Measurements from ENCODE around the gene CCDC27.

The CCDC27 gene

DNA sequence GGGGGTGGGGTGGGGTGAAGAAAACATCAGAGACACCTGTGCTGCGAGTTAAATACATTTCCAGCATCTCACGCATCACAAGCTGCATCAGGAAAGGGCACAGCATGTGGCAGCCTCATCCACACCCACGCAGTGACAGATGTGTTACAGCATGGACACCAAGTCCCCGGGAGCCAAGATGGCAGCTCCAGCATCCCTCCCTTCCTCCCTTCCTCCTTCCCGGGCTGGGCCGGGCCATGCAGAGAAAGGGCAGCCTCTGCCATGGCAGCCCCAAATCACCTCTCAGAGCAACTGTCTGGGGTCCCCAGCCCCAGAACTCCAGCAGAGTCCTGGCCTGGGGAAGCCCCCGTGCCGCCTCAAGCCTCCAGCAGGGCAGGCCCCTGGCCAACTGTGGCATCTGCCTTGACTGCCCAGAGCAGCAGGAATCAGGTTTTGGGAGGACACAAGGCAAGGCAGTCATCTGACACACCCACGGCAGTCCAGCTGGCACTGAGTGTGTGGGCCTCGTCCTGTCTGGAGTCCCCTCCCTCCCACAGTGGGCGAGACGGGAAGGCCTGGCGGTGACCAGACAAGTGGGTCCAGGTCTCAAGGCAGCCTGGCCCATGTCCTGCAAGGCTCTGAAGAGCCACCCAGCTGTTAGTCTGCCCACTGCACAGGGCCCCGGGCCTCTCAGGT is 26.5 kb downstream of the CCDC27 start:
- Mint-ChIP-seq H3K27ac (no peak overlapping the region), H3K9me3 (no peaks in the 10 kb centered on the region), H3K4me3 (no peak overlapping the region), H3K36me3 (ENCODE audit: low read depth) (peaks cover 49% of the 10 kb centered on the region), H3K27me3 (no peaks in the 10 kb centered on the region), H3K4me1 (ENCODE audit: low read depth) (peaks cover 6% of the 10 kb centered on the region)
- no peak for DNase-seq

DNA sequence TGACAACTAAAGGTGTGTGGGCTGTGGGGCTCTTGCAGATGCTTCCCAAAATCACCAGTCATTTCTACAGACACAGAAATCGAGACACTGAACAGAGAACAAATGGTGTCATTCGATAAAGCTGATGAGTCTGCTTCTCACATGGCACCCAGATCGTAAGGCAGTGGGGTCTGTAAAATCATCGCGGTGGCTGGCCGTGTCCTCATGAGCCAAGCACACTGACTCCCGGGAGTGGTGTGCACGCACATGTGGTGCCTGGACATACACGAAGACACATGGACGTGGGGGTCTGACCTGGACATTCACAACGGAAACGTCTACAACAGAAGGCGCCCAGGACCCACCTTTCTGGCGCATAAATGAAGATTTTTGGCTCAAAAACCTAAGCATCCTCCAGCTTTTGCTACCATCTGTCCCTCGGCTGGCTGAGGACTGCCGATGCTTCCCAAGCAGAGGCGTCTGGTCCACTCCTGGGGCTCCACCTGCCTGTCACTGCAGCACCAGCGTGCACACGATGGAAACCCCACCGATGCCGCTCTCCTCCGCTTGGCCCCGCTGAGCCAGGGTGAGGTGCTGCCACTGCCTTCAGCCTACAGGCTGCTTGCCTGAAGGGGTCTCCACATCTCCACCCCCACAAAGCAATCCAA is 27.1 kb downstream of the CCDC27 start:
- no peaks in the 10 kb centered on the region for H3K9me3 Mint-ChIP-seq
- no peak for DNase-seq
- peaks cover 6% of the 10 kb centered on the region for H3K4me1 Mint-ChIP-seq (ENCODE audit: low read depth)
- H3K27ac Mint-ChIP-seq: no peak overlapping the region
- no peaks in the 10 kb centered on the region for H3K27me3 Mint-ChIP-seq
- H3K36me3 Mint-ChIP-seq (ENCODE audit: low read depth): peaks cover 56% of the 10 kb centered on the region
- H3K4me3 Mint-ChIP-seq: no peak overlapping the region

- H3K27me3 Mint-ChIP-seq: no peaks in the 10 kb centered on the region
- no peak for DNase-seq
- no peaks in the 10 kb centered on the region for H3K9me3 Mint-ChIP-seq
- no peak overlapping the region for H3K4me3 Mint-ChIP-seq
- H3K36me3 Mint-ChIP-seq (ENCODE audit: low read depth): peaks cover 62% of the 10 kb centered on the region
- H3K4me1 Mint-ChIP-seq (ENCODE audit: low read depth): peaks cover 6% of the 10 kb centered on the region
- no peak overlapping the region for H3K27ac Mint-ChIP-seq
Observed at GRCh38 chr1:3779912-3780416, 27.7 kb downstream of the CCDC27 start.

DNA sequence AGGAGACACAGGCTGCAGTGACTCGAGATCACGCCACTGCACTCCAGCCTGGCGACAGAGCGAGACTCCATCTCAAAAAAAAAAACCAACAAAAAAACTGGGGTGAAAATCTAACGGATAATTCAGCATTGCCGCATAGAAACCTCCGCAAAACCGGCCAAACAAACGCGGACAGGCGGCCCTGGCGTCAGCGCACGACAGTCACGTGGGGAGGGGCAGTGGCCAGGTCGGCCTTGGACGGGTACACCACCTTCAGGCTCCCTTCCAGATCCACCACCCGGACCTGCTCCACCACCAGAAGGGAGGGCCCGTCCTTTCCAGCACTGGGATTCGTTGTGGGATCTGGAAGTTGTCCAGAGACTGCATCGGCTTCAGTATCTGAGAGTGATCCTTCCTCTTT is 28.7 kb downstream of the CCDC27 start:
- peaks cover under 1% of the 10 kb centered on the region for H3K4me1 Mint-ChIP-seq (ENCODE audit: low read depth)
- no peaks in the 10 kb centered on the region for H3K9me3 Mint-ChIP-seq
- DNase-seq: no peak
- peaks cover 71% of the 10 kb centered on the region for H3K36me3 Mint-ChIP-seq (ENCODE audit: low read depth)
- H3K27me3 Mint-ChIP-seq: no peaks in the 10 kb centered on the region
- H3K27ac Mint-ChIP-seq: peak overlapping the region; percentile 11
- H3K4me3 Mint-ChIP-seq: no peak overlapping the region

DNA sequence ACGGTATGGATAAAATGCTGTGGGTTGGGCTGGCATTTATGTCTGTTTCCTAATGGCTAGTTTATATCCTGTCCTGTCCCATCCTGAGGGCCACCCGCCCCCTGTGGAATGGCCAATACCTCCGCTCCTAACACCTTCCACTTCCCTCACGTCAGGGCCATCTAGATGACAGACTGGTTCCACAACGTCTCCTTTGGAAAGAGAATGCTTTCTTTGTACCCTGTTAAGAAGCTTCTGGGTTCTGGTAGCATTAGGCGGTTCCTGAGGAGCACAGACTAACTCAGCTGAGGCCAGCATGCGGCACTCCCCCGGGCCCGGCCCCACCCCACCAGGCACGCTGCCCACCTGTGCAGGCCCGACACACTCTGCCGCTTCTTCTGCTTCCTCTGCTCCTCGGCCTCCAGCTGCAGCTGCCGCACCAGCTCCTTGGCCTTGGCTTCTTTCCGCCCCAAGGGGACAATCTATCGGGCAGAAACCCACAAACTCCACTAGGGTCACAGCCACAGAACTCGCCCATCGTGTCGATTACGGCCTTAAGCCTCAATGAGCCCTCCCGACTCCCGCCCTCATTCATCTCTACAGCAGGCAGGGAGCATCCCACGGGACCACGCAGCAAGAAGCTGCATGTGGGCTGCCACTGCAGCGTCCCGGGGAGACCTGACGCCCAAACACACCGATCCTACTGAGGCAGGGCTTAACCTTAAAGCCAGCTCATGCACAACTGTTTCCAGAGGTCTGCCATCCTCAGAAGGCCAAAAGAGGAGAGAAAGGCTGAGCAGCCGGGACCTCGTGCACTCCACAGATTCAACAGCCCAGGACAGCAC is 31.6 kb downstream of the CCDC27 start:
- DNase-seq: no peak
- Mint-ChIP-seq H3K4me1 (ENCODE audit: low read depth) (peaks cover 11% of the 10 kb centered on the region), H3K27ac (no peak overlapping the region), H3K36me3 (ENCODE audit: low read depth) (peaks cover 97% of the 10 kb centered on the region), H3K27me3 (no peaks in the 10 kb centered on the region), H3K4me3 (no peak overlapping the region), H3K9me3 (no peaks in the 10 kb centered on the region)

DNA sequence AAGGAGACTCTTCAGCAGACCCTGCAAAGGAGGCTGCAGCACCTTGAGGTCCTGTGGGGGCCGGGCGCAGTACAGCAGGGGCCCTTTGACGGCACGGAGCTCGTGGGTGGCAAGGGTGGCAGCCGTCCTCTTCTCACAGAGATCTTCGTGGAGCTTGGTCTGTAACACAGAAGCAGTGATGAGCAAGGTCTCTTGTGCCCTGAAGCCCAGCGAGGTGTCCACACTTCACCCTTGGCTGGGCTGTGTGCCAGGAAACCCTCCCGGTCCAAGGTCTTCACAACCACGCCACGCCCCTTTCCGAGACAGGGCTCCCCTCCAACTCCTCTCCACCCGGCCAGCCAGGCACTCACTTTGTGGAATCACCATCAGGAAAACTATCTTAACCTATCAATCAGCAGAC is 32.8 kb downstream of the CCDC27 start:
- no peaks in the 10 kb centered on the region for H3K27me3 Mint-ChIP-seq

DNA sequence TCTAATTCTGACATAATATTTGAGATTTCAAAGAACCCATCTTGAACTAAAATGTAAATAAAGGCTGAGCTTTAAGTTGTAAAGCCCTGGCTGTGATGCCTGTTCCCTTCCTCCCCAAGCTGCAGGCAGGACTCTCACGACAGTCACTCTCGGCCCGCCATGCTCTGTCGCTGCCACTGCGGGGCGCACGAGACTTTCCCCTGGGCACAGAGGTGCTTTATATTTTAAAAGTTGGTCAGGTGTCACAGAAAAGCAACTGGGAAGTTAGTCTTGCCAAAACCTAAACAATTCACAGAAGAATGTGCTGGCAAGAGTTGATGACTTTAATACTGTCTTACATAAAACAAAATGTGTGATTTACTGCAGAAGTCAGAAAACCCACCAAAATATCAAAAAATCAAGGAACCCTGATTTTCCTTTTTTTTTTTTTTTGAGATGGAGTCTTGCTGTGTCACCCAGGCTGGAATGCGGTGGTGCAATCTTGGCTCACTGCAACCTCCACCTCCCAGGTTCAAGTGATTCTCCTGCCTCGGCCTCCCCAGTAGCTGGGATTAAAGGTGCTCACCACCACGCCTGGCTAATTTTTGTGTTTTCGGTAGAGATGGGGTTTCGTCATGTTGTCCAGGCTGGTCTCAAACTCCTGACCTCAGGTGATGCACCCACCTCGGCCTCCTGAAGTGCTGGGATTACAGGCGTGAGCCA is 33.4 kb downstream of the CCDC27 start:
- peak overlapping the region; percentile 22 for H3K27ac Mint-ChIP-seq
- H3K4me1 Mint-ChIP-seq (ENCODE audit: low read depth): peaks cover 14% of the 10 kb centered on the region
- H3K4me3 Mint-ChIP-seq: no peak overlapping the region
- no peaks in the 10 kb centered on the region for H3K27me3 Mint-ChIP-seq
- no peaks in the 10 kb centered on the region for H3K9me3 Mint-ChIP-seq
- H3K36me3 Mint-ChIP-seq (ENCODE audit: low read depth): peaks cover 84% of the 10 kb centered on the region
- DNase-seq: no peak

More for the DNA sequence above, 32.8 kb downstream of the CCDC27 start:
- H3K9me3 Mint-ChIP-seq: no peaks in the 10 kb centered on the region
- no peak for DNase-seq
- no peak overlapping the region for H3K4me3 Mint-ChIP-seq
- H3K4me1 Mint-ChIP-seq (ENCODE audit: low read depth): peaks cover 14% of the 10 kb centered on the region
- H3K27ac Mint-ChIP-seq: peak overlapping the region; percentile 22
- H3K36me3 Mint-ChIP-seq (ENCODE audit: low read depth): peaks cover 90% of the 10 kb centered on the region

- Mint-ChIP-seq H3K36me3 (ENCODE audit: low read depth) (peaks cover 78% of the 10 kb centered on the region), H3K4me1 (ENCODE audit: low read depth) (peaks cover 16% of the 10 kb centered on the region), H3K27ac (peak overlapping the region; percentile 40), H3K4me3 (no peak overlapping the region), H3K9me3 (no peaks in the 10 kb centered on the region), H3K27me3 (no peaks in the 10 kb centered on the region)
- DNase-seq: no peak
Observed at GRCh38 chr1:3786468-3787348, 34.5 kb downstream of the CCDC27 start.

GRCh38 chr1:3787349-3787715 is 35.1 kb downstream of the CCDC27 start:
- Mint-ChIP-seq H3K4me3 (no peak overlapping the region), H3K9me3 (no peaks in the 10 kb centered on the region), H3K27me3 (no peaks in the 10 kb centered on the region), H3K36me3 (ENCODE audit: low read depth) (peaks cover 78% of the 10 kb centered on the region), H3K27ac (peak overlapping the region; percentile 40), H3K4me1 (ENCODE audit: low read depth) (peaks cover 20% of the 10 kb centered on the region)
- no peak for DNase-seq

DNA sequence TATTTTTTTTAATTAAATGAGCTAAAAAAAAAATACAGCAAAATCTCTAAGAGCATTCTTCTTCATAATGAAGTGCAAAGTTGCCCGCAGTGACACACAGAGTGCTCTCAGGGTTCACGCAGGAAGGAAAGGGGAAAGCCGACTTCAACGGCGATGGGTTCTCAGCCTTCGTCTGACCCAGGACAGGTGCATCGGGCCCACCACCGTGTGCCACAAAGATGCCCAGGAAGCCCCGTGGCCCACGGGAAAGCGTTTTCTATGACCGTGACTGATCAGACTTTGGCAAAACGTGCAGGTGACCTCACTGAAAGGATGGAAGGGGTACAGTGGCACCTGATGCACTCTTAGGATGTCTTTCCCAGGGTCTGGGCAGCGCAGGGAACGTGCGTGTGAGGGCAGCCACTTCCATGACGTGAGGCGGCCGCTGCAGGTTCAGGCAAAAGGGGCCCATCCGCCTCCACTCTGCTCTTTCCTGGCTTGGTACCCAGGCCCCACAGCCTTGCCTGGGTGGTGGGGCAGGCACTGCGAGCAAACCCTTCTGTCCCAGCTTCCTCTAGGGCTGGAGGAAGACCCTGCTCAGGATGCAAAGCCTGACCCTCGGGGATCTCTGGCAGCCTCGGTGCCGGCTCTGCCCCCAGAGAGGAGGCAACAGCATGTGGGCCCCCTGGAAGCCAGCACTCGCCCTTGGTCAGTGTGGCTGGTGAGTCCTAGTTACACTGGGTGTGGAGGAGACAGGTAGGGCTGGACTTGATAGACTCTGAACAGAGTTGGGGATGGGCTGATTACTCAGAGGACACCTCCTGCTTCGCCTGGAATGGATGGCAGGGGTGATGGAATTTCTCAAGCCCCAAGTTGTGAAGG is 35.7 kb downstream of the CCDC27 start:
- H3K9me3 Mint-ChIP-seq: no peaks in the 10 kb centered on the region
- no peak overlapping the region for H3K4me3 Mint-ChIP-seq
- DNase-seq: no peak
- peaks cover 25% of the 10 kb centered on the region for H3K4me1 Mint-ChIP-seq (ENCODE audit: low read depth)
- no peaks in the 10 kb centered on the region for H3K27me3 Mint-ChIP-seq
- peaks cover 78% of the 10 kb centered on the region for H3K36me3 Mint-ChIP-seq (ENCODE audit: low read depth)
- peak overlapping the region; percentile 63 for H3K27ac Mint-ChIP-seq

DNA sequence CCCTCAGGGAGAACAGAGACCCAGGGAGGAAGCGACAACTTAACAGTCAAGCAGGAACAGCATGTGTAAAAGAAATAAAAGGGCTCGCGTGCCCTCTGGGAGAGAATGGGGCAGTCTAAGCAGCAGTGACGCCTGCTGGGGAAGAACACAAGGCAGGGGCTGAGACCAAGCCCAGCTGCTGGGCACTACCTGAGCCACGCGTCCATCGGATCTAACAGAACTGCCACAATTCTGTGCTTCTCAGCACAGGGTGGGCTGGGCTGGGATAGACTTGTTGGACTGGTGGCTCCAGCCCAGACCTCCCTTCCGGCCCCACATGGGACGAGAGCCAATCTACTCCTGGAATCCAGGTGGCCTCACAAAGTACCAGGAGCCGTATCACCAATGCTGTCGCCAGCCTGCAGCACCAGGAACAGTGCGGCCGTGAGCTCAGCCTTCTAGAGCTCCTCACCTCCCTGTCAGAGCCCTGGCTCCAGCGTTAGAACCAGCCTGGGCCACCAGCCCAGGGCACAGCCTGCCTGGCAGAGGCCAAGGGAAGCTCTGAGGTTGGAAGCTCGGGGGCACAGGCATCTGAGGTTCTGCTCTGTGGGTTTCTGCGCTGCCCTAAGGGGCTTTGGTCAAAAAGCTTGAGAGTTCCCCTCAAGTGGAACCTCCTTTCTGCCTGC is 36.6 kb downstream of the CCDC27 start:
- peaks cover 77% of the 10 kb centered on the region for H3K36me3 Mint-ChIP-seq (ENCODE audit: low read depth)
- no peak overlapping the region for H3K4me3 Mint-ChIP-seq
- H3K4me1 Mint-ChIP-seq (ENCODE audit: low read depth): peaks cover 34% of the 10 kb centered on the region
- H3K27ac Mint-ChIP-seq: peak overlapping the region; percentile 26
- no peaks in the 10 kb centered on the region for H3K27me3 Mint-ChIP-seq
- DNase-seq: no peak
- H3K9me3 Mint-ChIP-seq: no peaks in the 10 kb centered on the region

DNA sequence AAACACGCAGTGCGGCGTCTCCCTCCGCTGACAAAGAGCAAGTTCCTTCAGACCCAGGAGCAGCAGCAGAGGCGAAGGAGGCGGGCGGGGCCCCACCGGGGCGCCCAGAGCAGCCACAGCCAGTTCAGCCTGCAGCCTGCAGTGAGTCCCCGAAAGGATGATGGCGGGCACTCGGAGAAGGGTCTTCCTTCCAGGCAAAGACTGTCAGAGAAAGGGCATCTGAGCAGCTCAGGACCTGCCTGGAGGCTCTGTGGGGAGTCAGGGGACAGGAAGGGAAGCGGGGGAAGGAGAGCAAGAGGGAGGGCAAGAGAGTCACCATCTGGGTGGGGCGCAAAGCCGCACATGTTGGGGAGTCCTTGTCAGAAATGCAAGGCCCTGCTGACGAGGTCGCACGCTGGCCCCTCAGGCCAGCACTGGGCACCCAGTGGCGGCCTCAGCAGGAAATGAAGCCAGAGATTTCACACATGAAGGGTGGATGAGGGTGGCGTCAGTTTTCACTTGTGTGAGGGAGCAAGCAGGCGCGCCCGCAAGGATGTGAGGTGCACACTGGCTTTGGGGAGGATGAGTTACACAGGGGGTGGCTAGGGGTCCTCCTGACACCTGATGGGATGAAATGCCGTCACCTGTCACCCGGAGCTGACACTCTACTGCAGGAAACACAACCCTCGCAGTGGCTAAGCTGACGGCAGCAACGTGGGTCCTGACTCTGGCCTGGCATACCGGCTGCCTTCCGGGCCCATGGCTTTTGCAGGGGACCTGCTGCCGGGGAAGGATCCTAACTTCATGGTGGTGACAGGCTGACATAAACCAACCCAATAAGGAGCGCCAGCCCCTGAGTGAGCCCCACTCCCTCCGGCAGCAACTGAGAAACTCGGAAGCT is 37.4 kb downstream of the CCDC27 start:
- H3K27ac Mint-ChIP-seq: no peak overlapping the region
- peaks cover 42% of the 10 kb centered on the region for H3K4me1 Mint-ChIP-seq (ENCODE audit: low read depth)
- H3K27me3 Mint-ChIP-seq: no peaks in the 10 kb centered on the region
- H3K4me3 Mint-ChIP-seq: no peak overlapping the region
- no peaks in the 10 kb centered on the region for H3K9me3 Mint-ChIP-seq
- H3K36me3 Mint-ChIP-seq (ENCODE audit: low read depth): peaks cover 69% of the 10 kb centered on the region
- DNase-seq: no peak

Data from activated T-cell treated with anti-CD3 and anti-CD28 coated beads, Interleukin-2, amount 50 U/mL, for 24 hours (primary cell).